ENCODE results near the gene MROH2A. TPM values are rescaled to one million over a fixed set of nuclear protein-coding genes. Genes with fewer than 3 reads are reported as not detected.

Gene MROH2A
- total RNA-seq, 1 experiment from 2014 or later, result 0.33 TPM

- no TSS peak for BruUV-seq (replicated peaks)
- TF ChIP-seq CTCF (IDR thresholded peaks at IDR 0.05; ENCODE audit: unreplicated experiment), result no peak
- Mint-ChIP-seq H3K9me3 (ENCODE audit: low read depth, unreplicated experiment) (no peaks in the 10 kb centered on the region), H3K27ac (ENCODE audit: unreplicated experiment) (no peak overlapping the region), H3K36me3 (ENCODE audit: insufficient read depth, unreplicated experiment) (peaks cover 2% of the 10 kb centered on the region), H3K4me3 (ENCODE audit: low read depth, unreplicated experiment) (no peak overlapping the region), H3K27me3 (ENCODE audit: unreplicated experiment) (no peaks in the 10 kb centered on the region), H3K4me1 (ENCODE audit: low read depth, unreplicated experiment) (no peaks in the 10 kb centered on the region)
- CTCF ChIA-PET, result interaction anchor here (1.2 kb wide), 1 partner anchor 14 kb away, joined by 3 read pairs; no protein-coding TSS in a partner anchor
- no peak for DNase-seq
- intact Hi-C loops (cut with micrococcal nuclease; ENCODE audit: unreplicated experiment), result no loop called here
These were observed 50.5 kb downstream of the MROH2A start for GRCh38 chr2:233828546-233829192.

- Mint-ChIP-seq H3K9me3 (ENCODE audit: low read depth, unreplicated experiment) (no peaks in the 10 kb centered on the region), H3K27me3 (ENCODE audit: unreplicated experiment) (no peaks in the 10 kb centered on the region), H3K4me1 (ENCODE audit: low read depth, unreplicated experiment) (peaks cover 5% of the 10 kb centered on the region), H3K36me3 (ENCODE audit: insufficient read depth, unreplicated experiment) (peaks cover 10% of the 10 kb centered on the region), H3K27ac (ENCODE audit: unreplicated experiment) (no peak overlapping the region), H3K4me3 (ENCODE audit: low read depth, unreplicated experiment) (no peak overlapping the region)
- DNase-seq, result no peak
- no peak for TF ChIP-seq CTCF (IDR thresholded peaks at IDR 0.05; ENCODE audit: unreplicated experiment)
- intact Hi-C loops (cut with micrococcal nuclease; ENCODE audit: unreplicated experiment), result loop anchor here (5.0 to 10.0 kb wide), 5 partner anchors 125 to 427 kb away; partner anchors contain the start of gene USP40
- CTCF ChIA-PET, result interaction anchor here (1.2 kb wide), 1 partner anchor 15 kb away, joined by 3 read pairs; no protein-coding TSS in a partner anchor
- BruUV-seq (replicated peaks), result no TSS peak
These were observed 51.3 kb downstream of the MROH2A start for GRCh38 chr2:233829193-233830110.

- DNase-seq, result no peak
- Mint-ChIP-seq H3K9me3 (ENCODE audit: low read depth, unreplicated experiment) (no peaks in the 10 kb centered on the region), H3K4me1 (ENCODE audit: low read depth, unreplicated experiment) (peaks cover 13% of the 10 kb centered on the region), H3K27me3 (ENCODE audit: unreplicated experiment) (no peaks in the 10 kb centered on the region), H3K36me3 (ENCODE audit: insufficient read depth, unreplicated experiment) (peaks cover 18% of the 10 kb centered on the region), H3K27ac (ENCODE audit: unreplicated experiment) (no peak overlapping the region), H3K4me3 (ENCODE audit: low read depth, unreplicated experiment) (no peak overlapping the region)
- CTCF ChIA-PET, result no interaction called here
- TF ChIP-seq CTCF (IDR thresholded peaks at IDR 0.05; ENCODE audit: unreplicated experiment), result no peak
- intact Hi-C loops (cut with micrococcal nuclease; ENCODE audit: unreplicated experiment), result loop anchor here (5.0 to 10.0 kb wide), 5 partner anchors 125 to 428 kb away; partner anchors contain the start of gene USP40
- no TSS peak for BruUV-seq (replicated peaks)
These were observed 52.1 kb downstream of the MROH2A start for GRCh38 chr2:233830111-233830802.

GRCh38 chr2:233831011-233831721, 53.0 kb downstream of the MROH2A start:
- no peaks in the 10 kb centered on the region for H3K9me3 Mint-ChIP-seq (ENCODE audit: low read depth, unreplicated experiment)
- no peaks in the 10 kb centered on the region for H3K27me3 Mint-ChIP-seq (ENCODE audit: unreplicated experiment)
- H3K27ac Mint-ChIP-seq (ENCODE audit: unreplicated experiment), result no peak overlapping the region
- CTCF ChIA-PET, result no interaction called here
- peaks cover 24% of the 10 kb centered on the region for H3K36me3 Mint-ChIP-seq (ENCODE audit: insufficient read depth, unreplicated experiment)
- no peak overlapping the region for H3K4me3 Mint-ChIP-seq (ENCODE audit: low read depth, unreplicated experiment)
- no TSS peak for BruUV-seq (replicated peaks)
- H3K4me1 Mint-ChIP-seq (ENCODE audit: low read depth, unreplicated experiment), result peaks cover 13% of the 10 kb centered on the region
- DNase-seq, result no peak
- intact Hi-C loops (cut with micrococcal nuclease; ENCODE audit: unreplicated experiment), result loop anchor here (5.0 to 10.0 kb wide), 5 partner anchors 126 to 429 kb away; partner anchors contain the start of gene USP40
- no peak for TF ChIP-seq CTCF (IDR thresholded peaks at IDR 0.05; ENCODE audit: unreplicated experiment)
